ENCODE results near the gene OPCML.

OPCML gene

DNA sequence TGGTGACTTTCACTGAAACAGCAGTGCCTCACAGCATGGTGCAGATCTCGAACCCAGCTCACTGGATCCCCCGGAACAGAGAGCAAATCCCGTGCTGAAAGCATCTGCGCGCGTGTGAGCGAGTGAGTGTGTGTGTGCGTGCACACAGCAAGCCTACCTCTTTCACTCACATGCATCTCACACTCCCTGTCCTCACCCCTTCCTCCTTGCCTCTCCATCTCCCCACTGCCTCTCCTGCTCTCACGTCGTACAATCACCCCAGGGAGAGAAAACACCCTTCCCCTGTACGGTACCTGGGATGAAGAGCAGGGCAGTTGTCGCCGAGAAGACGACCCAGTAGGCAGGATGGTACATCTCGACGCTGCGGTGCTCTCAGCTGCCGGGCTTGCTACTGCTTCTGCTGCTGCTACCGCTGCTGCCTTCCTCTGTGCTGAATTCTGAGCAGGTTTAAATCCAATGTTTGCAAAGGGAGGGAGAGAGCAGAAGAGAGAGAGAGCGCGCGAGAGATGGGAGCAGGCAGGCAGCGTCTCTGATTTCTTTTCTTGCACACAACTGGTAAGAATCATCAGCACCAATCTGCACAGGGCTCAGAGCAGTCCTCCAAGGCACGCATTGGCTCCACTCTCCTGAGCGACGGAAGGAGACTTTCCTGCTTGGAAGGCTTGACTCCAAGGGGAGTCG, at the start of gene OPCML:
Gene OPCML, minus strand, starts transcription at position 531 of the 681 bp plus-strand sequence.
- DNase-seq, result no peak

DNA sequence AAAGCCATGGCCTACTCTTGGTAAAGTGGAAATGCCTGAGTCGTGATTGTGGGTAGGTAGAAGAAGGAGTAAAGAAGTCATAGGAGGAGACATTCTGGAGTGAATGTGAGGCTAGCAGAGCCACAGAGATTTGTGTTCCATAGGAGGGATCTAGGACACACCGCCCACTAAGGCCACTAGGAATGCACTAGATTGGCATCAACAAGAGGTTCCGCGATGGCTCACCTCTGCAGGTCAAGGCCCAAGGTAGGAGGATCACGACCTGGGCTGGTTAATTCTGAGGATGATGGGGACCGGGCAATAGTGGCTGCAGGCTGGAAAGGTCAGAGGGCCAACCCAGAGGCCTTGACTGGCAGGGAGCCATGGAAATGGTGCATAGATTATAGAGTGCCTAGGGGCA, 48.8 kb upstream of the OPCML start:
- no peak for DNase-seq

DNA sequence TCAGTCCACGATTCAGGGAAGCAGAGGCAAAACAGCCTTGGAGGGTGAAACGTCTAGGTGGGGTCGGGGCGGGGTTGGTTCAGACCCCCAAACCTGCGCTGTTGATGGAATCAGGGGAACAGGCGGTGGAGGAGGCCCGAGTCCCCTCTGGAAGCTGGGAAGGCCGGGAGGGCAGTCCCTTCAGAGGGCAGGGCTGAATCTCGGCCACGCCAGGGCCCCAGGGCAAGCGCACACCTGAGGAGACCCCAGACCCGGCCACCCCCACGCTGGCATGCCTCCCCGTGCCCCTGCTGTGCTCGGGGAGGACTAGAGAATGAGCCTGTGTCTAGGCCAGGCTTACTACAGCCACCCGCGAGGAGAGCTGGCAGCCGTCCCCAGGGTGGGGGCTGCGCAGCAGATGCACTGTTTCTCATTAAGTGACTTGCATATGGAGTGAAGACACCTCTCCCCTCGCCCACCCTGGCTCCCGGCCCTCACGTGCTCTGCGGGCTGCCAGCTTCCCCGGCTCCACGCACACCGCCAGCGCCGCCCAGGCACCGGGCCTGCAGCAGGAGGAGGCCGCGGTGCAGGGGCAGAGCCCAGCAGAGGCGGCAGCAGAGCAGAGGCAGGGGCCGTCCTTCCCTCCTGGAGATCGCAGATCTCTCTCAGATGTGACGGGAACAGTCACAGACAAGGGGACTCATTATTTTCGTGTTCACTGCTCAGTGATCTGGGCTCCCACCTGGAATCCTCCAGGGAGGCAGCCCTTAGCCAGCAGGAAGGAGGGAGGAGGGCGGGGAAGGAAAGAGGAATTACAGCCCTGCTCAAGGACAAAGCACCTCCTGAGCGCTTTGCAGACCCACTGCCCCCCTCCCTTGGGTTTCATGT, 47.1 kb upstream of the OPCML start:
- no peak for DNase-seq

DNA sequence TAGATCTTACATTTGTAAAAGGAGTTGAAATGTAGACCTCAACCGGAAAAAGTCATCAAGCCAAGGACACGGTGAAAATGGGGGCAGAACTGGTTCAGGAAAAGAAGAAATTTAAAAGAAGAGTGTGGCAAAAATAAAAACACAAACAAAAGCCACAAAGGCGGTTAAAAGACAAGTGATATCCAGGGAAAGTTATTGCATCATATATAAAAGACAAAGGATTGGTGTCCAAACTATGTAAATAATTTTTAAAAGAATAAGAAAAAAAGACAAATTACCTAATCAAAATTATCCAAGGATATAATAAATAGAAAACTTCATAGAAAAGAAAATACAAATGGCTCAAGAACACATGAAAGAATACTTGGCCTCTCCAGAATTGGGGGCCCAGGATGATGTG, 45.1 kb upstream of the OPCML start:
- DNase-seq, result no peak

DNA sequence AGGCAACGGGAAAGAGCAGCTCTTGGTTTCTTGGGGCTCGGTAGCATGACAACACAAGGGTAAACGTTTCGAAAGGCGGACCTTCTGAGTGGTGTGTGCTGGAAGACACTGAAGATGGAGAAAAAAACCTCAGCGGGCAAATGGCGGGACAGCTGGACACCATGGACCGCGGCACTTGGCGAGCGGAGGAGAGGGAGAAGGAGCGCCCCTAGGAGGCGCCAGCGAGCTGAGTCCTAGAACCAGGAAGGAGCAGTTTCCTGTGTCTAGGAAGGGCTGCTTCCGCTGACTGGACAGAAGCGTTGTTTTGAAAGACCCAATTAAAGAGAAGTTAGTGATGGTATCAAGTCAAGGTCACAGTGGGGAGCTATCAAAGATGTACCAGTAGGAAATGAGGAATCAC, 44.0 kb upstream of the OPCML start:
- no peak for DNase-seq

DNA sequence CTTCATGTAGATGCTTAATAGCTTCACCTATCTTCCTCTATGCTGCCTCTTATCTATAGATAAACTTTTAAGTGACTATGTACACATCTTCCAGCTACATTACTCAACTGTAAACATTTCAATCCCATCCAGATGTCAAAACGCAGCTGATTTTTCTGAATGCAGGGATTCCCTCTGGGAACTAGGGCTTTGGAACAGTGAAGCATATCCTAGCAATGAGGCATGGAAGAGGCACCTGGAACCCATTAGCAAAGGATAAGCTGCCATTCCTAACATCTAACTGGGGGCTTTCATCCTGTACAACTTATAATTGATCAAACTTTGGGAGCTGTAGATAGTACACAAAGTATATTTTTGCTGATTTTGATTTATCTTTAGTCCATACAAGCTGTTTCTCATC, 40.8 kb upstream of the OPCML start:
- DNase-seq, result no peak

DNA sequence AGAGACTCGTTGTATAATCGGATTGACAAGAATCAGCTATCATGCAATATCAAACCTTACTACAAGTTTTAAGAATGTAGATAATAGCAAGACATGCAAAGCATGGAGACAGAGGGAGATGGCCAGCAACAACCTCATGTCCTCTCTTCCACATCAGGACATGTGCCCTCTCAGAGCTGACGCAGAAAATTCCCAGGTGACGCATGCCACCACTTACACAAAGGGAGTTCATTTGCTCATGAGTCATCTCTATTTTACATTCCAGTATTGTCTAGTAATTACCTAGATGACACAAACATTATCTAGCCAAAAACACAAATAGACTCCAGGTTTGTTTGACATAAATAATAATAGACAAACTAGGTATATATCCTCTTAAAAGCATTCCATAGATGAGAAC, 38.1 kb upstream of the OPCML start:
- no peak for DNase-seq

DNA sequence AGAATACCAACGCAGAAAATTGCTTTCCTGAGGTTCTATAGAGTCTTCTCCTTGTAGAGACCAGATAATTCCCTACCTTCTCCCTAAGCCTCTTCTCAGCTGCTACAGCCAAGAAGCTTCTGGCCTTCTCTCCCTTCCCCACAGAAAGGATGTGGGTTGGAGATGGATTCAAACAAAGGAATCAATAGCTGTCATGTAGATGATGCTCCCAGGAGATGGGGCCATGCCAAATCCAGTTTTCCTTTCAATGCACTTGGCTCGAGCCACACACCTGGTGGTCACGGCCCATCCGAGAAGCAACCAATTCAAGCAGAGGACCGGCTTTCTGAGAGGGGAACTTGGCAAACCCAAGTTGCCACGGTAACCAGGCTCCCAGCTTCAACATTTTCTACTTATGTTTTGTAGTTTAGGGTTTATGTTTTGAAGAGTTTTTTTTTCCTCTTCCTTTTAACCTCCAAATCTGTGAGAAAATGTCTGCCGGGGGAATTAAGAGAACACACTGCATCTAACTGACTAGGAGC, 31.3 kb upstream of the OPCML start:
- no peak for DNase-seq

DNA sequence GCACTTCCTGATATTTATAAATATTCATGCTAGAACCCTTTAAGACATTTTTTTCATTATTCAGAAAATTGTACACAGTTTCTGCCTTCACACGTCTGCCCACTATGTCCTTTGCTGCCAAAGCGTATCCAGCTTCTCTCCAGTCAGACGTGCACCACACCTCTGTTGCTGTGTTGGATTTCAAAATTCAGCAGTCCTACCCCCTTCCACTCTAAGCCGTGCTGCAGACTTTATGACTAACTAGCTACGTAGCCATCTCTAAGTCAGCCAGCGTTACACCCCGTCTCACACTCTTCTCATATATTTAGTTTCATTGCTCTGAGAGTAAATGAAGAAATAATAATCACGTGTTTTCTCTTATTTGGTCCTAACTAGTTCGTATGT, 28.2 kb upstream of the OPCML start:
- DNase-seq, result no peak

DNA sequence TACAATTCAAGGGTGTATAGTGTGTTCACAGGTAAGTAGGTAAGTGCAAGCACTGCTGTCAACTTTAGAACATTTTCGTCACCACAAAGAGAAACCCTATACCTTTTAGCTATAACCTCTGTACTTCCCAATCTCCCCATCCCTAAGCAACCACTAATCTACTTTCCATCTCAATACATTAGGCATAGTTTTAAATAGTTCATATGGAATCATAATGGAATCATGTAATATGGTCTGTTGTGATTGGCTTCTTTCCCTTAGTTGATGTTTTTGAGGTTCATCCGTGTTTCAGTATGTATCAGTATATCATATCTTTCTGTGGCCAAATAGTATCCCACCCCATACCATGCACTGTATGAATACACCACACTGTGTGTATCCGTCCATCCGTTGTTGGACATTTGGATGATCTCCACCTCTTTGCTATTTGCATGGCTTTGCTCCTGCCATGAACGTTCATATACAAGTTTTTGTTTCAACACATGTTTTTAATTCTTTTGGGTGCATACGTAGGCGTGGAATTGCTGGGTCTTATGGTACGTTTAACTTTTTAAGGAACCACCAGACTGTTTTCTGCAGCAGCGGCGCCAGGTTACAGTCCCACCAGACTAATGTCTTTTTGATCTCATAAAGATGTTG, 27.7 kb upstream of the OPCML start:
- DNase-seq, result no peak

DNA sequence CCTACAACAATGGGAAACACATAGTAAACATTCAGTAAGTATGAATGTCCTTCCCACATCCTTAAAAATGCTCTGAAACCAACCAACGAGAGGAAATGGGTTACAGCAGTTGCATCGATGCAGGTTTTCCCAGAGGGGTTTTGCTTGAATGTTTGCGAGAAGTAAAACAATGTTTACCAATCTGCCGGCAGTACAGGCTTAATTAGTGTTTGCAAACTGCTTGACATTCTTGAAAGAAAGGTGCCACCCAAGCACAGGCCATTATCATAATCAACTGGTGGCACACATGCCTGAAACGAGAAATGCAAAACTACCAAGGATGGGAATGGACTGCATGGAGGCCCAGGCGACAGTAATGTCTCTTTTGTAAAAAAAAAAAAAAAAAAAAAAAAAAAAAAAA, 27.1 kb upstream of the OPCML start:
- no peak for DNase-seq

DNA sequence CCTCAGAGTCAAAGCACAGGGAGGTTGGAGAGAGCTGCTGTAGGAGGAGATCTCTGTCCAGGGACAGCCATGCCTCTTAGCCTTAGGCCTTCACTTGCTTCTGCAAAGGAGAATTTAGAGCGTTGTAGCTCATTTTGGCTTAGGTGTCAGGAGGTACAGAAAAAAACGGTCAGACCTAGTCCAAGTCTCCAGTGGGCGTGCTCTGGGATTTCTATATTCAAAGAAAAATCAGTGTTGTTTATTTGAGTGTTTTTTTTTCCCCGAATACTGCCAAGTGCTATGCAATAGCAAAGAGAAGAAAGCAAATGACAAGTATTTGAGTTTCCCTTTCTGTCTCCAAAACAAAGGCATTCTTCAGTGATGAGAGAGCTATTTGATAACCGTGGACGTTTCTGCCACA, 22.7 kb upstream of the OPCML start:
- no peak for DNase-seq

DNA sequence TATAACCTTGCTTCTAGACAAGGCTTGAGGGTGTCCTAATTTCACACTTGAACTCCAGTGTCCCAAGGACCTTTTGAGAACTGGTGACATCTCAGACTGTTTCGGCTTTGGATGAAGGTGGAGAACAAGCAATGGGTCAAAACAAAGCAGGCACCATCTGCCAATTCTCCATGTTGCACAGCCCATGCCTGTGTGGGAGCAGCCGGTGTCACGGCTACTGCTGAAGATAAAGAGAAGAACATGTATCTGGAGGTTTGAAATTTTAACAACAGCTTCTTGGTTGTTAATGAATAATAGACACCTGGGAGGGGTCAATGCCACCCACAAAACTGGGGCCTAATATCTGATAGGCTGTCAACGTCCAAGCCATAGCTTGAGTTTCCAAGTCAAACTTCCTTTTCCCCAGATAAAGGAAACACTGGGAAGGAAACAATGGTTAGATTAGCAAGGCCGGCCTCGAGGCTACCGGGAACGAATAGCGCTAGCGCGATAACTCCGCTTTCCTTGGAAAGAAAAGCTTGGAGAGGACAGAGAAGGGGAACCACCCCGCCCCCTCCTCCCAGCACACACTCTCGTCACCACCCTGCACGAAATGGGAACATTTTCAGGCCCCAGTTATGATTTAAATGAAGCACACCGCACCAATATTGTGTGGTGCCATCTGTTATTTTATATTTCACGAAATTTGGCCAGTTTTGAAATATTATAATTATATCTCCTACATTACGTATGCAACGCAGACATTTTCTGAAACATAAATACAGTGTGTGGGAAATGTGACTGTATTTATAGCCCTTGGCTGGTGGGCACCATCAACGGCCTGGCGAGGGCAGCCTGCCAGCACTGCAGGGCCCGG, 21.8 kb upstream of the OPCML start:
- DNase-seq, result no peak

DNA sequence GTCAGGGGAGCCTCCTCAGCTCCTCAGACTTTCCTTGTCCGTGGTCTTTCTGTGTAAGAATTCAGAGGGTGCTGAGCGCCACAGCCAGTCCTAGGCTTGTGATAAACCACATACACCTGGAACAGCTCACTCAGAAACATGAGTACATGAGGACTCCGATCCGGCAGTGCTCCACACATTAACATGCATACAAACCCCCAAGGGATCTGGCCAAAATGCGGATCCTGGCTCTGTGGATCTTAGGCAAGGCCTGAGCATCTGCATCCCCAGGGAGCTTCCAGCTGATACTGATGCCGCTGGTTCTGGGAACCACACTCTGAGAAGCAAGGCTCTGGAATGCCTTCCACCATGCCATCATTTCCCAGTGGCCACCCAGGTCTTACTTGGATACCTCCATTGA, 20.6 kb upstream of the OPCML start:
- no peak for DNase-seq

DNA sequence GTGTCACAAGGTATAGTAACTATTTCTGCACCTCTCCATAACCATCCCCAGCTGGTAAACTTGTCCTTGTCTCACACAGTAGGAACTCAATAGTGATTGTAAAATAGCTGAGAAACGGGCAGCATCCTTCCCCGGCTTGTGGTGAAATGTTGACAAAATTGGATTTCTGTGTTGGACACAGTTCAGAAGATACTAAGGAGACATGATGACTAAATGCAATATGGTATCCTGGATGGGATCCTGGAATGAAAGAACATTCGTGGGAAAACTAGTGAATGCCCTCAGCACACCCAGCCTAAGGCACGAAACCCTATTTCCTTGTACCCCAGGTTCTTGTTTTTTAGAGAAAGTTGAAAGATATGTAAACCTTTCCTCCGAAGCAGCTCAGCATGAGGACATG, 18.8 kb upstream of the OPCML start:
- DNase-seq, result no peak

DNA sequence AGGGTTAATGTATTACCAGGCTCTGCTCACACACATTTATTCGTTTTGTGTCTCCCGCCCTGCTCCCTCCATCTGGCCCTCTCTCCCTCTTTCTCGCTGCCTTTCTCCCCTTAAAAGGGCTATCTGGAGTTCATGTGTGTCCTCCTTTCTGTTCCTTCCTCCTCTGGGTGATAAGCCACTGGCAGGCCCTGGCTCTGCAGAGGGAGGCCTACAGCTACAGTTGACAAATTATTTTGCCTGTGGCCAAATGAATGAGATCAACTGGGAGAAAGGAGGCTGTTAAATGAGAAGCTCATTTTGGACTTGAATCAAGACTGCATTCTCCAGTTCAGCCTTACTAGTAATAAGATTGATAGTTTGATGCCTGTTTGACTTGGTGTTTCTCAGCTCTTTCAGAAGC, 17.5 kb upstream of the OPCML start:
- DNase-seq, result no peak

DNA sequence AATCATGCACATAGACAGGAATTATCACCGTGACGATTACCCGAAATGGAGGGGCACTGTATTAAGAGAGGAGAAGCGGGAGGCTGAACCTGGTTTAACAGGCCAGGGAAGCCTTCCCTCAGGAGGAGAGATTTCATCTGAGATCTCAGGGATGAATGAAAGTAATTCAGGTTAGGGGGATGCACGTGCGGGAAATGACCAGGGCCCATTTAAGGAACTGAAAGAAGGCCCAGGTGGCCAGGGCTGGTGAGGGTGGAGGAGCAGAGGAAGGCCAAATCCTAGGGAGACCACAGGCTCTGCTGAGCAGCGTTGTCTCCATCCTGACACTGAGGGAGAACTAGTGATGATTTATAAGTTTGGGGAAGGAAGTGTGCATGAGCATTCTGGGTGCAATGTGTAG, 16.3 kb upstream of the OPCML start:
- DNase-seq, result no peak

DNA sequence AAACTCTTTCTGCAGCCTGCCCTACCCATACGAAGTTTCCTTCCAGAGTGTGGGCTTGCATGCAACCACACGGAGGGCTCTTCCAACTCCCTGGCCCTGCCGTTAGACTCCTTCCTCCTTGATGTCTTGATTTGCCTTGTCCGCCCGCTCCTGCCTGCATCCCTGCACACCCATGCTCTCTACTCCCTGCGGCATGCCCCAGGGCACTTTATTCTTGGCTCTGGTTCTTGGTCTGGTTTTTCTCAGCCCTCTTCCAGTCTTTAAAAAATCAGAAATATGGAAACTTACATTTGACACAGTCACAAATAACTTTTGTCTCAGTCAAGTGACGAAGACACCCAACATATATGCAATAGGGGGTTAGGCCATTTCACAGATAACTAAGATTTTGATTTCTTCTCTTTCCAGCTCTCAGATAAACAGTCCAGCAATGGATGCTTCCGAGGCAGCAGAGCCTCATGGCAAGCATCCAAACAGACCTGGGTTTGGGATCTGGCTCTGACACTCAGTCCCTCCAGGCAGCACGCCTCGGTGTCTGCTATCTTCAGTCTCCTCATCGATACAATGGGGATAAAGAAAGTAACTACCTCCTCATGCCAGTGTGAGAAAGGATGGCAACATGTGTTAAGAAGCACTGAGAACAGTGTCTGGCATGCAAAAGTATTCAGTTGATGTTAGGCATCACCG, 15.7 kb upstream of the OPCML start:
- no peak for DNase-seq

DNA sequence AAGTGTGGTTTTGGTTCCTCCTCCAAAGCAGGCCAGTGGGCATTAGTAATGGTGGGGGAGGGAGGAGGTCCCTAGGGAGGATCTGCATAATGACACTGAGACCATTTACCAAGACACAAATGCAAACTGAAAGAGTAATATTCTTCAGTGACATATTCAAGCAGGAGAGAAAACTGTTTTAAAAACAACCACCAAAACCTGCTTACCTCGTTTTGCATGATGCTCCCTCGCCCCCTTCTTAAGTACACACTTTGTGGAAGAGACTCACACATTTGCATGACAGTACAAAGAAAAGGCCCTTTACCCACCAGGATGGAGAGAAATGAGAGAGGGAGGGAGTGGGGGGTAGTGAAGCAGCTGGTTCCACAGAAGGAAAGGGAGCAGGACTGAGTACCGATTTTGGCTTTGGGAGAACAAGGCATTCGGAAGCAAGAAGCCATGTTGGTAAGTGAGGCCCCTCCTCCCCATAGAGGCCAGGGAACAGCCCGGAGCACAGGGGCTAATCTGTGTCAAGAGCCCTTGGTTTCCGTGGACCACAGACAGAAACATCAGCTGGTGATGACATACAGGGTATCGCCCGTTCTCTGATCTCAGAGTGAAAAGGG, 13.0 kb upstream of the OPCML start:
- no peak for DNase-seq

DNA sequence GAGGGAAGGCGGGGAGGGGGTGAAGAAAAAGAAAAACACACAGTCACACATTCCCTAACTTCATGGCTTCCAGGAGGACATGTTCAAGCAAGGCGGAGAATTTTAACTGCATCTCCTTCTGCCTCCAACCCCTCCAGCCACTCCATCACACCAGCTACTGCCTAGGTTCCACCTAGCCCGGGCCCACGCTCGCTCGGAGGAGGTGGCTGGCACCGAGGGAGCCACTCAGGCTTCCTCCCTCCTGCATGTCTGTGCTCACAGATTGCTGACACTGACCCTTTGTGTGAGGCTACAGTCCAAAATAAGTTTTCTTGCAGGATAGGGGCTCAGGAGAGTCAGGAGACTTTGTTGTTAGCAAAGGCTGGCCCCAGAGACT, 9.4 kb upstream of the OPCML start:
- no peak for DNase-seq

DNA sequence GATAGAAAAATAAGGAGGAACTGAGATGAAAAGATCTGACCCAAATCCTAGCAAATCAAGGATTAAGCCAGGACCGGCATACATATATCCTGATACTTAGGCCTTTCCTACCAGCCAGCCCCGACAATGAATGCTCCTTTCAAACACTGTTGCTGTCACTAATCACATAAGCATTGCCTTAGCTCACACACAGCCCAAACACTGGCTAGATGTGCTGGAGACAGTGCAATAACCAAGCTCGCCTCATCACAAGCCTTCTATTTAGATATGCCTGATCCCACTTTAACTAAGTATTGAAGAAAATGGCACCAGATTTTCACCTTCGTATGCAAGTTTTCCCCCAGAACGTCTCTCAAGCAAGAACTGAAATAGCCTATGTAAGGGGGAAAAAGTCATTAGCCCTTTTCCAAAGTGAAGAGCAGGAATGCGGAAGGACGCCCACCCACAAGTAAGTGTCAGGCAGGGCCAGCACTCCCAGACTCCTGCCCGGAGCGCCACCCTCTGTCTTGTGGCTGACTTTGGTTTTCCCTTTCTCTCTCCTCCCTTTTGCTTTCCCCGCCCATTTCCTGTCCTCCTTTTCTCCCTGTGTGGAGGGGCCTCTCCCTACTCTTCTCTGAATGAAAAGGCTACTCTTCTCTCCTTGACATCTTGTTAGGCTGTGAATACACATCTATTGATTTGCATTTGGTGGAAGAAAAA, 8.9 kb upstream of the OPCML start:
- DNase-seq, result no peak

All from NCI-H1436 (cell line).